ENCODE results near the gene RASA2. TPM values are rescaled to one million over a fixed set of nuclear protein-coding genes. Genes with fewer than 3 reads are reported as not detected.

Gene RASA2
- total RNA-seq, 2 donors from 2014 or later: 12.0 to 18.3 TPM

DNA sequence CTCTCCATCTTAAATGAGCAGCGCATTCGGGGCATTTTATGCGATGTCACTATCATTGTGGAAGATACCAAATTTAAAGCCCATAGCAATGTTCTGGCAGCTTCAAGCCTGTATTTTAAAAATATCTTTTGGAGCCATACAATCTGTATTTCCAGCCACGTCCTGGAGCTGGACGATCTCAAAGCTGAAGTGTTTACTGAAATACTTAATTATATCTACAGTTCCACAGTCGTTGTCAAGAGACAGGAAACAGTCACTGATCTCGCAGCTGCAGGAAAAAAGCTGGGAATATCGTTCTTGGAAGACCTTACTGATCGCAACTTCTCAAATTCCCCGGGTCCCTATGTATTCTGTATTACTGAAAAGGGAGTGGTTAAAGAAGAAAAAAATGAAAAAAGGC lies 44.4 kb upstream of the RASA2 start:
- intact Hi-C loops (cut with DNase I): no loop called here
- peaks cover 6% of the 10 kb centered on the region for H3K4me1 ChIP-seq
- no peak for TF ChIP-seq CTCF (IDR thresholded peaks at IDR 0.05)
- H3K4me3 ChIP-seq: no peak overlapping the region
- no peaks in the 10 kb centered on the region for H3K9me3 ChIP-seq
- H3K36me3 ChIP-seq: peaks cover 9% of the 10 kb centered on the region
- no peak overlapping the region for H3K9ac ChIP-seq (ENCODE audit: low read depth in 2 of 2, low read length in 2 of 2)
- no peaks in the 10 kb centered on the region for H3K27me3 ChIP-seq
- peak overlapping the region; percentile 21 for H3K27ac ChIP-seq
- no peak for DNase-seq

DNA sequence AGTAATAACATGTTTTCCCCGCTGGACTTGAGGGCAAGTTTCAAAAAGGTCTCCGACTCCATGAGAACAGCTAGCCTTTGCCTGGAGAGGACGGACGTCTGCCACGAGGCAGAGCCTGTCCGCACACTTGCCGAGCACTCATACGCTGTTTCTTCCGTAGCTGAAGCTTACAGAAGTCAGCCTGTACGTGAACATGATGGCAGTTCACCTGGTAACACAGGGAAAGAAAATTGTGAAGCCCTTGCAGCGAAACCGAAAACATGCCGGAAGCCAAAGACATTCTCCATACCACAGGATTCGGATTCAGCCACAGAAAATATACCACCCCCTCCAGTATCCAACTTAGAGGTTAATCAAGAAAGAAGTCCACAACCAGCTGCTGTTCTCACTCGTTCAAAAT lies 43.9 kb upstream of the RASA2 start:
- H3K4me3 ChIP-seq: no peak overlapping the region
- DNase-seq: no peak
- intact Hi-C loops (cut with DNase I): no loop called here
- no peak for TF ChIP-seq CTCF (IDR thresholded peaks at IDR 0.05)
- no peaks in the 10 kb centered on the region for H3K9me3 ChIP-seq
- no peaks in the 10 kb centered on the region for H3K27me3 ChIP-seq
- H3K27ac ChIP-seq: peak overlapping the region; percentile 21
- no peak overlapping the region for H3K9ac ChIP-seq (ENCODE audit: low read depth in 2 of 2, low read length in 2 of 2)
- H3K36me3 ChIP-seq: peaks cover 9% of the 10 kb centered on the region
- H3K4me1 ChIP-seq: peaks cover 4% of the 10 kb centered on the region

GRCh38 chr3:141444586-141445285 lies 42.1 kb upstream of the RASA2 start:
- H3K36me3 ChIP-seq: peaks cover 9% of the 10 kb centered on the region
- H3K9ac ChIP-seq (ENCODE audit: low read depth in 2 of 2, low read length in 2 of 2): no peak overlapping the region
- intact Hi-C loops (cut with DNase I): no loop called here
- TF ChIP-seq CTCF (IDR thresholded peaks at IDR 0.05): no peak
- peaks cover 4% of the 10 kb centered on the region for H3K4me1 ChIP-seq
- H3K4me3 ChIP-seq: no peak overlapping the region
- H3K9me3 ChIP-seq: no peaks in the 10 kb centered on the region
- H3K27ac ChIP-seq: no peak overlapping the region
- DNase-seq: no peak
- no peaks in the 10 kb centered on the region for H3K27me3 ChIP-seq

DNA sequence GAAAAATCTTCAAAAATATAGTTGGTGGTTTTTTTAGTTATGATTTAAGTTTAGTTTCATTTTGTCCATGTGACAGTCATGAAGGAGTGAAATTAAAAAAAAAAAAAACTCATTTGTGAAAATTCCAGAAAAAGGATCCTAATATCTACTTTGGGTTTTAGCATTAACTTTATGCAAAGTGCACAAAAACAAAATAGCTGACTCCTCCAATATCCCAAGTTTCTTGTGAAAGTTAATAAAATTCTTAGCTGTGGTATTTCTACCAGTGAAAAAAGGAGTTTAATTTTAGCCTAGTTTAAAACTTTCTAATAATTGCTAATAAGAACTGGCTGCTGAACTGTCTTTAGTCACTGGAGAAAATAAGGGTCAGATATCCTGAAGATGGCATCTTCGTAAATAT lies 40.8 kb upstream of the RASA2 start:
- Histone ChIP-seq H3K4me1 (peaks cover 3% of the 10 kb centered on the region), H3K27me3 (no peaks in the 10 kb centered on the region), H3K9ac (ENCODE audit: low read depth in 2 of 2, low read length in 2 of 2) (no peak overlapping the region), H3K36me3 (peaks cover 9% of the 10 kb centered on the region), H3K4me3 (no peak overlapping the region), H3K27ac (no peak overlapping the region), H3K9me3 (no peaks in the 10 kb centered on the region)
- DNase-seq: no peak
- TF ChIP-seq CTCF (IDR thresholded peaks at IDR 0.05): no peak
- intact Hi-C loops (cut with DNase I): no loop called here

DNA sequence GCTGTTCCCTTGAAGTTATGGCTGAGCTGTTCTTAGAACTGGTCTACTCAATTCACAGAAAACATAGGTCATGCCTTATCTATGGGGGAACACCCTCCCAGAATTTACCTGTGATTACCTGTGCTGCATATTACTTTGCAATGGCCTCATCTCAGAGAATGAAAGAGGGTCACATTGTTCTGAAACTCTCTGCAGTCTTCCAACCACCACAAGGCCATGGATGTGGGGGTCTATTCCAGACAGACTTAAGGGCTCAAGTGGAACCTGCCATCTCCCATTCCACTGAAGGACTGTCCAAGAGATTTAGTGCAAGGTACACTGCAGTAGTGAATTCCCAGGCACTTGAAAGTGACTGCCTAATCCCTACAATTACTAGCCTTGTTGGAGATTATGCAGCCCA lies 40.1 kb upstream of the RASA2 start:
- Histone ChIP-seq H3K36me3 (peaks cover 9% of the 10 kb centered on the region), H3K4me1 (no peaks in the 10 kb centered on the region), H3K27ac (no peak overlapping the region), H3K9ac (ENCODE audit: low read depth in 2 of 2, low read length in 2 of 2) (no peak overlapping the region), H3K4me3 (no peak overlapping the region), H3K9me3 (no peaks in the 10 kb centered on the region), H3K27me3 (no peaks in the 10 kb centered on the region)
- intact Hi-C loops (cut with DNase I): no loop called here
- no peak for TF ChIP-seq CTCF (IDR thresholded peaks at IDR 0.05)
- DNase-seq: no peak
